ENCODE results near the gene RGS12.

RGS12 gene

GRCh38 chr4:3337811-3338210 lies 45.0 kb downstream of the RGS12 start:
- H3K27me3 ChIP-seq (ENCODE audit: control insufficient read depth, insufficient read depth, low read length), result no peaks in the 10 kb centered on the region
- H3K9me3 ChIP-seq (ENCODE audit: control insufficient read depth, insufficient read depth, low read length), result no peaks in the 10 kb centered on the region
- H3K36me3 ChIP-seq (ENCODE audit: control insufficient read depth, insufficient read depth, low read length), result no peaks in the 10 kb centered on the region
- no peak overlapping the region for H3K4me3 ChIP-seq (ENCODE audit: low read depth, low read length)
- H3K27ac ChIP-seq (ENCODE audit: low read depth, low read length), result no peak overlapping the region
- no peak overlapping the region for H3K9ac ChIP-seq (ENCODE audit: low read depth, low read length)
- no peaks in the 10 kb centered on the region for H3K4me1 ChIP-seq (ENCODE audit: control insufficient read depth, insufficient read depth, low read length)

- Histone ChIP-seq H3K36me3 (ENCODE audit: control insufficient read depth, insufficient read depth, low read length) (no peaks in the 10 kb centered on the region), H3K9me3 (ENCODE audit: control insufficient read depth, insufficient read depth, low read length) (no peaks in the 10 kb centered on the region), H3K27ac (ENCODE audit: low read depth, low read length) (no peak overlapping the region), H3K9ac (ENCODE audit: low read depth, low read length) (no peak overlapping the region), H3K4me1 (ENCODE audit: control insufficient read depth, insufficient read depth, low read length) (no peaks in the 10 kb centered on the region), H3K4me3 (ENCODE audit: low read depth, low read length) (no peak overlapping the region), H3K27me3 (ENCODE audit: control insufficient read depth, insufficient read depth, low read length) (no peaks in the 10 kb centered on the region)
These were observed 45.6 kb downstream of the RGS12 start for GRCh38 chr4:3338321-3338838.

DNA sequence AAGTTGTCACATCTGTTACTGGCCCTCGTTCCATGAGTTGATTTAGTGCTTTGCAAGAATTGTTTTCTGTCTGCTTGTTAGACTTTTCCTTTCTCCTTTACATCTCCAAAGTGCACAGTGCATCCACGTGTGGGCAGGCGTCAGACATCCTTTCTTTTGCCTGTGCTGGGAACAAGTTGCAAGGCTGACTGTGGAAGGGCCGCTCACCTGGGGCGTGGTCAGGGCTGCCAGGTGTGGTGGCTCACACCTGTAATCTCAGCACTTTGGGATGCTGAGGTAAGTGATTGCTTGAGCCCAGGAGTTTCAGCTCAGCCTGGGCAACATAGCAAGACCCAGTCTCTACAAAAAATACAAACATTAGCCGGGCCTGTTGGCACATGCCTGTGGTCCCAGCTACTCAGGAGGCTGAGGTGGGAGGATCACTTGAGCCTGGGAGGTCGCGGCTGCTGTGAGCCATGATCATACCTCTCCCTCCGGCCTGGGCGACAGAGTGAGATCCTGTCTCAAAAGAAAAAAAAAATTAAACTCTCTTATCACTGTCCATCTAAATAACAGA lies 46.2 kb downstream of the RGS12 start:
- H3K4me1 ChIP-seq (ENCODE audit: control insufficient read depth, insufficient read depth, low read length), result no peaks in the 10 kb centered on the region
- no peak overlapping the region for H3K9ac ChIP-seq (ENCODE audit: low read depth, low read length)
- no peaks in the 10 kb centered on the region for H3K9me3 ChIP-seq (ENCODE audit: control insufficient read depth, insufficient read depth, low read length)
- no peaks in the 10 kb centered on the region for H3K36me3 ChIP-seq (ENCODE audit: control insufficient read depth, insufficient read depth, low read length)
- H3K27me3 ChIP-seq (ENCODE audit: control insufficient read depth, insufficient read depth, low read length), result no peaks in the 10 kb centered on the region
- no peak overlapping the region for H3K4me3 ChIP-seq (ENCODE audit: low read depth, low read length)
- no peak overlapping the region for H3K27ac ChIP-seq (ENCODE audit: low read depth, low read length)

- H3K27ac ChIP-seq (ENCODE audit: low read depth, low read length), result no peak overlapping the region
- no peaks in the 10 kb centered on the region for H3K9me3 ChIP-seq (ENCODE audit: control insufficient read depth, insufficient read depth, low read length)
- no peaks in the 10 kb centered on the region for H3K4me1 ChIP-seq (ENCODE audit: control insufficient read depth, insufficient read depth, low read length)
- H3K9ac ChIP-seq (ENCODE audit: low read depth, low read length), result no peak overlapping the region
- no peaks in the 10 kb centered on the region for H3K36me3 ChIP-seq (ENCODE audit: control insufficient read depth, insufficient read depth, low read length)
- no peaks in the 10 kb centered on the region for H3K27me3 ChIP-seq (ENCODE audit: control insufficient read depth, insufficient read depth, low read length)
- H3K4me3 ChIP-seq (ENCODE audit: low read depth, low read length), result no peak overlapping the region
These were observed 46.8 kb downstream of the RGS12 start for GRCh38 chr4:3339577-3339976.

- Histone ChIP-seq H3K27me3 (ENCODE audit: control insufficient read depth, insufficient read depth, low read length) (no peaks in the 10 kb centered on the region), H3K9ac (ENCODE audit: low read depth, low read length) (no peak overlapping the region), H3K4me3 (ENCODE audit: low read depth, low read length) (no peak overlapping the region), H3K27ac (ENCODE audit: low read depth, low read length) (no peak overlapping the region), H3K4me1 (ENCODE audit: control insufficient read depth, insufficient read depth, low read length) (no peaks in the 10 kb centered on the region), H3K9me3 (ENCODE audit: control insufficient read depth, insufficient read depth, low read length) (no peaks in the 10 kb centered on the region), H3K36me3 (ENCODE audit: control insufficient read depth, insufficient read depth, low read length) (no peaks in the 10 kb centered on the region)
These were observed 47.3 kb downstream of the RGS12 start for GRCh38 chr4:3340038-3340699.

DNA sequence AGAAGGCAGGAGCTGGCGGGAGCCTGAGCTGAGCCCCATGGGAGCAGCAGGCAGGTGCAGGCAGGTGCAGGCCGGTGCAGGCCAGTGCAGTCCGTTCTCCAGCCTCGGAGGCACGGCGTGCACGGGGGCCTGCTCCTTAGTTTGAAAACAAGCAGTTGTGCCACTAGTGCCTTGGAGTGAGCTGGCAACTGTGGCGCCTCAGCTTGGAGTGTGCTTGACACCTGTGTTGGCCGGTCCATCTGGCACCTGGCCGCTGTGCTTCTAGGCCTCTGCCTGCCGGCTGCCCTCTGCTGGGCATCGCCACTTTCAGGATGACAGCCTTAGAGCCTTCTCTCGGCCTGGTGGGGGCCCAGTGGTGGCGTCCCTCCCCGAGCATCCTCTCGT lies 47.9 kb downstream of the RGS12 start:
- Histone ChIP-seq H3K9me3 (ENCODE audit: control insufficient read depth, insufficient read depth, low read length) (no peaks in the 10 kb centered on the region), H3K27ac (ENCODE audit: low read depth, low read length) (no peak overlapping the region), H3K27me3 (ENCODE audit: control insufficient read depth, insufficient read depth, low read length) (no peaks in the 10 kb centered on the region), H3K36me3 (ENCODE audit: control insufficient read depth, insufficient read depth, low read length) (no peaks in the 10 kb centered on the region), H3K4me1 (ENCODE audit: control insufficient read depth, insufficient read depth, low read length) (no peaks in the 10 kb centered on the region), H3K4me3 (ENCODE audit: low read depth, low read length) (no peak overlapping the region), H3K9ac (ENCODE audit: low read depth, low read length) (no peak overlapping the region)

GRCh38 chr4:3341760-3342159 lies 48.9 kb downstream of the RGS12 start:
- Histone ChIP-seq H3K27ac (ENCODE audit: low read depth, low read length) (no peak overlapping the region), H3K4me1 (ENCODE audit: control insufficient read depth, insufficient read depth, low read length) (no peaks in the 10 kb centered on the region), H3K9ac (ENCODE audit: low read depth, low read length) (no peak overlapping the region)

DNA sequence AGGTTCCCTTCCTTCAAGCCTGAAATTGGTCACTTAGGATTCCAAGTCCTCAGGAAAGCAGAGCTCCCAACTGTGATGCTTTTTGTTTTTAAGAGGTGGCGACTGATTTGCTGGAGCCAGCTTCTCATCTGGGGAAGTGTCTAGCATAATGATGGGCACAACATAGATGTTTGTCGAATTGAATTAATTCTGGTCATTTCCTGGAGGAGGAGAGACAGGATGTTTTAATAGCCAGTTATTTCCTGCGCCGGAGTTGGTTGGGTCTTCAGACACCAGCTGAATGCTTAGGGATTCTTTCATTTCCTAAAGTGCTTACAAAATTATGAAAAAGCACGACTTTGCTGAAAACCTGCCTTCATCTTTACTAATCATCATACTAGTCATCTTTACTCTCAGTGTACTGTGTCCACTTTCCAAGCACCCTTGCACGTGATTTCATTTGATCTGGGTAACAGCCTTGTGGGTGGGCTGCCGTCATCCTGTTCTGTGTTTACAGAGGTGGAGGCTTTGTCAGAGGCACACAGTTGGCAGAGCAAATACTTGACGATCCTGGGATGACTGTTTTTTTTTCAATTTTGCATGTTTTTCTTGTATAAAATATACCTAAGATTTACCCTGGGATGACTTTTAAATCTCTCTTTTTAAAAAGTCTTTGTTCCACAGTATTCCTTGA lies 49.5 kb downstream of the RGS12 start:
- Histone ChIP-seq H3K27ac (ENCODE audit: low read depth, low read length) (no peak overlapping the region), H3K9me3 (ENCODE audit: control insufficient read depth, insufficient read depth, low read length) (no peaks in the 10 kb centered on the region), H3K4me1 (ENCODE audit: control insufficient read depth, insufficient read depth, low read length) (no peaks in the 10 kb centered on the region), H3K4me3 (ENCODE audit: low read depth, low read length) (no peak overlapping the region), H3K36me3 (ENCODE audit: control insufficient read depth, insufficient read depth, low read length) (no peaks in the 10 kb centered on the region), H3K9ac (ENCODE audit: low read depth, low read length) (no peak overlapping the region), H3K27me3 (ENCODE audit: control insufficient read depth, insufficient read depth, low read length) (no peaks in the 10 kb centered on the region)

More at GRCh38 chr4:3341760-3342159, 48.9 kb downstream of the RGS12 start:
- H3K4me3 ChIP-seq (ENCODE audit: low read depth, low read length), result no peak overlapping the region
- no peaks in the 10 kb centered on the region for H3K27me3 ChIP-seq (ENCODE audit: control insufficient read depth, insufficient read depth, low read length)
- H3K36me3 ChIP-seq (ENCODE audit: control insufficient read depth, insufficient read depth, low read length), result no peaks in the 10 kb centered on the region
- no peaks in the 10 kb centered on the region for H3K9me3 ChIP-seq (ENCODE audit: control insufficient read depth, insufficient read depth, low read length)

Measured in HUES48 (cell line).